ENCODE measurements around the gene DIP2C.

DIP2C gene

GRCh38 chr10:241966-242643 is 447.4 kb downstream of the DIP2C start:
- DNase-seq: no peak

DNA sequence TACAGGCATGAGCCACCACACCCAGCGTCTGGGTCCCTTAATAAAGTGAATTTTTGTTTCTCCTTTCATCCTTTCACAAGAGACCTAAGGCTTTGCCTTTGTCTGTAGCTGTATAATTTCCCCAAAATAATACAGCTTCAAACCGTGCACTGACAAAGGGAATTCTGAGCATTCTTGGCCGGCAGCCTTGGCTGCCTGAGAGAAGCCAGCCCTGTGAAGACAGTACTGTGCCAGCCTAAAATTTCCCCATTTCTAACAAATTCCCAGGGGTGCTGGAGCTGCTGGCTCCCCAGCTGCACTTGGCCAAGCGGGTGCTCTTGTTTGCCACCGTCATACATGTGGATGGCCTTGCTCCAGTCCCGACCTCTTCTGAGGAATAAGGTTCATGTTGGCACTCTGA is 448.0 kb downstream of the DIP2C start:
- no peak for DNase-seq

DNA sequence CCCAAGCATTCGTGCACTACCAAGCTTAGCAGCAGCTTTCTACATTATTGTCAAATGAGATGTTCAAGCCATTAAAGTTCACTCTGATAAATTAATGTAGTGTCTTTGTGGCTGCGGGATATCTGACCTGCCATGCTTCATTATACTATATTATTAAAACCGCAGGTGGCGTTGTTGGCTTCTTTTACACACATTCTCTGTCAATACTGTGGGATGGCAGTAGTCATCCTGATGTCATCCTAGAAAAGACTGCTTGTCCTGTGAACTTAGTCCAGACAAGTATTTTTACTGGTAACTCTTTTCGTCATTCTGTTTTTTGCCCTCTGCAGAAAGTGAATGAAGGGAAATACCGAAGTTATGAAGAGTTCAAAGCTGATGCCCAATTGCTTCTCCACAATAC is 450.4 kb downstream of the DIP2C start:
- no peak for DNase-seq

- no peak for DNase-seq
Observed at GRCh38 chr10:235915-236314, 453.6 kb downstream of the DIP2C start.

DNA sequence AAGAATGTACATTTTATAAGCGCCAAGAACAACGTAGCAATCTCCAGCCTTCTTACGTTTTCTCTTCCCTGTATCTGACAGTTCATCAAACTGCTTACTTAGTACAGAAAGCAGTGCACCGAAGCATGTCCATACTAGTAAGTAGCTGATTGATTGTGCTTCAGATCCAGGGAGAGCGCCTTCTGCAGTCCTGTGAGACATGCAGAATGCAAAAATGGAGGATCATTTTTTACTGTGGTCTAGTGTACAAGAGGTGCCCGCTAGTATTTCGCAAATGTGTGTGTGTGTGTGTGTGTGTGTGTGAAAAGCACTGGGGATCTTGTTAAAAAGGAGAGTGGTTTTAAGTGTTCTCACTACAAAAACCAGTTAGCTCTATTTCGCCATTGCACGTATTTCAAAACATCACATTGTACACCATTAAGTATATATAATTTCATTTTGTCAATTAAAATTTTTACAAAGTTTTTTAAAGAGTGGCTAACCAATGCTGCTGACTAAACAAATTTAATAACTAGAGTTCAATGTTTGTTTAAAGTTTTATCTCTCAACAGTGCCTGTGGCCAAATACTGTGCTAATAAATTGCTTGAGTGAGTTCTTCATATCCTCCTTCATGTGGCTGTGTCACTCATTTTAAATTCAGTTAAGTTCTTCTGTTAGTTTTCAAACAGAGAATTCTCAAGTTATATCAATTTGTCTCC is 454.6 kb downstream of the DIP2C start:
- no peak for DNase-seq

DNA sequence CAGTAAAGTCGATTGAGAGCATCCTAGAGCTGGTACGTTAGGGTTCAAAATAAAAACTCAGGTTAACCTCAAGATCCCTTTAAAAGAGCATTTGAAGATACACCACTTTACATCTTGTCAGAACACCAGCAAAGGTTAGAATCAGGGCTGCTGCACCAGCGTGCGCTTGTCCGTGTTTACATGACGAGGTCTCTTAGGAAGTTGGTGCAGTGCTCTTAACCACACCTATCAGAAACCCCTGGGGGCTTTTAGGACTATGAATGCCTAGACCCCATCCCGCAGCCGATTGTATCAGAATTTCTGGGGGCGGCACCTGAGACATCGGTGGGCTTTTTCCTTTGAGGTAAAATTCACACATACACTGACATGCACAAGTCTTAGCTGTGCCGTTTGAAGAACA is 456.6 kb downstream of the DIP2C start:
- no peak for DNase-seq

GRCh38 chr10:232061-232460 is 457.4 kb downstream of the DIP2C start:
- no peak for DNase-seq

DNA sequence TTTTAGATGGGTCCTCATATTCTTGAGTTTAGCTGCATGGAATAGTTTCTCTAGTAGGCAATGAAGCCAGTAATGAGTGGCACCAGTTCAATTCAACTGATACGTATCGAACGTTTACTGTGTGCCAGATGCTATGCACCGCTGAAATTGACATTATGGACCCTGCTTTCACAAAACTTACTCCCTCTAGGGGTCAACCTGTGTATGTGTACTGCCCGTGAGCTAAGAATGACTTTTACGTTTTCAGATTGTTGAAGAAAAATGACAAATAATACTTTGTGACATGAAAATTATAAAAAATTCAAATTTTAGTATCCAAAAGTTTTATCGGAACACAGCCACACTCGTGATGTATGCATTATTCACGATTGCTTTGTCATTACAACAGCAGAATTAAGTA is 458.7 kb downstream of the DIP2C start:
- DNase-seq: peak in 1 of 2 experiments; percentile 15

- DNase-seq: no peak
Observed at GRCh38 chr10:228366-228765, 461.1 kb downstream of the DIP2C start.

DNA sequence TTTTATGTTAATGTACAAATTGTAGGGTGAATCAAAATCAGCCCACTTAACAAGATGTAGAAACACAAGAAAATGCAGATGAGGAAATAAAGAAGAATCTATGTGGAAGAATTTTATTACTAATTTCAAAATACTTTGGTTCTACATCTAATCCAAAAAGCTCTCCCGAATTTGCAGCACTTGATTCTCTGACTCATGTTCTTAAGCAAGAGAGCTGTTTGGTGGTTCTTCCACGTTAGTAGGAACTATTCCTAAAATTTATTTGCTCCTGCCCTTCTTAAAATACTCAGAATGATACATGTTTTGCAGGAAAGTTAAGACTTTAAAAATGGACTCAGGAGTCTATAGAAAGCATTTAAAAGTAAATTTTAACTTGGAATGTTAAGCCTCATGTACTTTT is 462.5 kb downstream of the DIP2C start:
- no peak for DNase-seq

DNA sequence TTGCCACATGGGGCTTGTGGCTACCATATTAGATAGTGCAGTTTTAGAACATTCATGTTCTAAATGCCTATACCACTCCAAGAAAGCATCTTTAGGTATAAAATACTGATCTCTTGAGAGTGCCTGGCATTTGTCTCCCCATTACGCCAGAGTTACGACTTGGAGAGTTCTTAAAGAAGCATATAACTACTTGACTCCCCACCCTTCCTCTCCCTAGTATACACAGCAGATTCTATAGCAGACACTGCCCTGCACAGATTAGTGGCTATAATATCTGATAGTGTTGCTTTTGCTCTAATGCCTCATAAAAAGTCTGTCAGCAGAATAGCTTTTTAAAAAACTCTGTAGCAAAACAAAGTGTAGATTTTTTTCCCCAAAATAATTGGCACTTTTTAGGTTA is 463.4 kb downstream of the DIP2C start:
- DNase-seq: no peak

DNA sequence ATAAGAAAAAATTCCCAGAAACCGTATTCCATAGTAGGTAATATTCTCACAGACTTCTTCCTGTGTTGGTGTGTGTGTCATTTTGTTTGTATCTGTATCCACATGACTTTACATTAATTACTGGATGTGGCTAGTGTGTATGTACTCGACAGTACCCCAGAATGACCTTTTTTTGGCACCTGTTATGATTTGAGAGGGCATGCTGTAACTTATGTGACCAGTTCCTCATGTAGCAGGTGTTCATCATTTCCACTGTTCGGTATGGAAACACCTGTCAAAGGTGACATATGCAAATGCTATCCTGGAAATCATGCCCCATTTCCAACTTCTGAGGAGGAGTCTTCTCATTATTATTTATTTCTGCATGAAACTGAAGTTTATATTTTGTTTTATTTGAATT is 464.9 kb downstream of the DIP2C start:
- DNase-seq: no peak
